Gastroesophageal sphincter (tissue), 3 donors: Measurements from ENCODE around the gene PCDHA2.

Experiments used
- CTCF ChIP-seq, 4 experiments: fragments of 200-600 bp in 2 of 4; fragments of 450-650 bp in 2 of 4; sonication (generic) in 1 of 4; IDR thresholded peaks; one replicate each; pipeline ENCODE4 v1.5.1; 2017 to 2019; ENCODE audit warnings: antibody characterized with exemption in 4 of 4, mild to moderate bottlenecking in 2 of 4, moderate library complexity in 2 of 4
- POLR2AphosphoS5 ChIP-seq: sonication (generic); formaldehyde crosslinking; IDR thresholded peaks from one replicate; pipeline ENCODE4 v1.6.1; 2017; ENCODE audit warnings: antibody characterized with exemption

DNA sequence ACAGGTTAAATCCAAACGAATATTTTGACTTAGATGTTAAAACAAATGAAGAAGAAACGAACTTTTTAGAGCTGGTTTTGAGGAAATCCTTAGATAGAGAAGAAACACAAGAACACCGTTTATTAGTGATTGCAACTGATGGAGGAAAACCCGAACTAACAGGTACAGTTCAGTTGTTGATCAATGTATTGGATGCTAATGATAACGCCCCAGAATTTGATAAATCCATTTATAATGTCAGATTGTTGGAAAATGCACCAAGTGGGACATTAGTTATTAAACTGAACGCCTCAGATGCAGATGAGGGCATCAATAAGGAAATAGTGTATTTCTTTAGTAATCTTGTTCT is 27.6 kb downstream of the PCDHA2 start:
- no peak for TF ChIP-seq CTCF (IDR thresholded peaks at IDR 0.05)
- no peak for TF ChIP-seq POLR2AphosphoS5
